NCI-H69 (cell line): ENCODE measurements around the gene DMAC2L.
"Not testable (repeated sequence)": the region's sequence is repeated elsewhere in the genome, so short reads cannot be mapped to it uniquely, and the experiment has no call there.

Experiments used
- DNase-seq: peaks from one replicate; lab custom pipeline; 2025; lab: John Stamatoyannopoulos, UW

Gene DMAC2L

GRCh38 chr14:50311972-50312733 lies at the start of gene DMAC2L, which contains the start of gene L2HGDH:
DMAC2L (plus strand) TSS chr14:50312324; CDS start chr14:50321488, 9,164 bp downstream.
L2HGDH (minus strand) TSS chr14:50312229; CDS start chr14:50312150, 79 bp downstream.
- peak; percentile 99 for DNase-seq

GRCh38 chr14:50262865-50263264 lies 49.3 kb upstream of the DMAC2L start:
- DNase-seq, result no peak

- no peak for DNase-seq
These were observed 48.8 kb upstream of the DMAC2L start for GRCh38 chr14:50263321-50263720.

- no peak for DNase-seq
These were observed 47.1 kb upstream of the DMAC2L start for GRCh38 chr14:50265029-50265428.

GRCh38 chr14:50270932-50271331 lies 41.2 kb upstream of the DMAC2L start:
- no peak for DNase-seq

- DNase-seq, result no peak
These were observed 39.6 kb upstream of the DMAC2L start for GRCh38 chr14:50272498-50272897.

GRCh38 chr14:50285861-50286260 lies 26.3 kb upstream of the DMAC2L start:
- DNase-seq, result no peak

- DNase-seq, result no peak
These were observed 24.0 kb upstream of the DMAC2L start for GRCh38 chr14:50288146-50288545.

- DNase-seq, result no peak
These were observed 21.8 kb upstream of the DMAC2L start for GRCh38 chr14:50290306-50290705.

GRCh38 chr14:50299585-50299984 lies 12.5 kb upstream of the DMAC2L start:
- no peak for DNase-seq

GRCh38 chr14:50301914-50302313 lies 10.2 kb upstream of the DMAC2L start:
- no peak for DNase-seq

- DNase-seq, result peak; percentile 30
These were observed 8.2 kb upstream of the DMAC2L start for GRCh38 chr14:50303744-50304471.

- no peak for DNase-seq
These were observed 3.7 kb upstream of the DMAC2L start for GRCh38 chr14:50308363-50308915.

- DNase-seq, result peak; percentile 29
These were observed 1.7 kb upstream of the DMAC2L start for GRCh38 chr14:50310445-50310844.

GRCh38 chr14:50311337-50311971 lies 670 bp upstream of the DMAC2L start:
- peak; percentile 80 for DNase-seq

GRCh38 chr14:50312734-50313054 lies 570 bp downstream of the DMAC2L start:
- peak; percentile 85 for DNase-seq

- DNase-seq, result not testable (repeated sequence)
These were observed 2.0 kb downstream of the DMAC2L start for GRCh38 chr14:50314098-50314497.

GRCh38 chr14:50318031-50318626 lies 6.0 kb downstream of the DMAC2L start:
- DNase-seq, result peak; percentile 64

- no peak for DNase-seq
These were observed 7.2 kb downstream of the DMAC2L start for GRCh38 chr14:50319293-50319692.

GRCh38 chr14:50319721-50320120 lies 7.6 kb downstream of the DMAC2L start:
- no peak for DNase-seq

GRCh38 chr14:50320283-50320682 lies 8.2 kb downstream of the DMAC2L start:
- no peak for DNase-seq

GRCh38 chr14:50321009-50321660 lies 9.0 kb downstream of the DMAC2L start:
- peak; percentile 88 for DNase-seq
